GM13977 (cell line): ENCODE data around the gene TARM1.

Source experiments
- DNase-seq: peaks from one replicate; pipeline ENCODE4 v3.0.0; 2012; ENCODE audit warnings: low spot score
- in situ Hi-C: fragments of 300-500 bp; cut with MboI; formaldehyde crosslinking; loops from one replicate; pipeline ENCODE4 v1.12.0; 2022; ENCODE audit warnings: low sequenced_read_pairs, low pct_unique_long_range_greater_than_20kb, mixed read lengths, inconsistent platforms; ENCODE audit not compliant: unreplicated experiment
- TF ChIP-seq, protein P1 (sequence below): IDR thresholded peaks from 2 replicates; pipeline ENCODE4 v1.5.1; 2012; ENCODE audit warnings: mild to moderate bottlenecking, control low read depth; ENCODE audit not compliant: insufficient read depth; ENCODE audit errors: extremely low read depth, missing control alignments

Gene TARM1

DNA sequence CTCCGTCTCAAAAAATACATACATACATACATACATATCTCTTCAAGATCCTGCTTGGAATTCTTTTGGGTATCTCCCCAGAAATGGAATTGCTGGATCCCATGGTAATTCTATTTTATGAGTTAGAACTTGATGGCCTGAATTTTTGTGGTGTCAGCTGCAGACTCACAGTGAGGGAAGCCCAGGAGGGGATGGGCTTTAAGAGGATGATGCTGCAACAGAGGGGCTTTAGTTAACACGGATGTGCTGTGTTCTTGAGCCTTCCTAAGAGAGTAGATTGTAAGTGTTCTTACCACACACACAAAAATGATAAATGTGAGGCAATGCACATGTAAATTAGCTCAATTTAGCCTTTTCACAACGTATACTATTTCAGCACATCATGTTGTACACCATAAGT, 58.0 kb downstream of the TARM1 start:
- in situ Hi-C loops, result loop anchor here (5.0 kb wide), 1 partner anchor 181 kb away; no protein-coding TSS in a partner anchor
- TF ChIP-seq, protein P1, sequence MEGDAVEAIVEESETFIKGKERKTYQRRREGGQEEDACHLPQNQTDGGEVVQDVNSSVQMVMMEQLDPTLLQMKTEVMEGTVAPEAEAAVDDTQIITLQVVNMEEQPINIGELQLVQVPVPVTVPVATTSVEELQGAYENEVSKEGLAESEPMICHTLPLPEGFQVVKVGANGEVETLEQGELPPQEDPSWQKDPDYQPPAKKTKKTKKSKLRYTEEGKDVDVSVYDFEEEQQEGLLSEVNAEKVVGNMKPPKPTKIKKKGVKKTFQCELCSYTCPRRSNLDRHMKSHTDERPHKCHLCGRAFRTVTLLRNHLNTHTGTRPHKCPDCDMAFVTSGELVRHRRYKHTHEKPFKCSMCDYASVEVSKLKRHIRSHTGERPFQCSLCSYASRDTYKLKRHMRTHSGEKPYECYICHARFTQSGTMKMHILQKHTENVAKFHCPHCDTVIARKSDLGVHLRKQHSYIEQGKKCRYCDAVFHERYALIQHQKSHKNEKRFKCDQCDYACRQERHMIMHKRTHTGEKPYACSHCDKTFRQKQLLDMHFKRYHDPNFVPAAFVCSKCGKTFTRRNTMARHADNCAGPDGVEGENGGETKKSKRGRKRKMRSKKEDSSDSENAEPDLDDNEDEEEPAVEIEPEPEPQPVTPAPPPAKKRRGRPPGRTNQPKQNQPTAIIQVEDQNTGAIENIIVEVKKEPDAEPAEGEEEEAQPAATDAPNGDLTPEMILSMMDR, result no peak
- no peak for DNase-seq

DNA sequence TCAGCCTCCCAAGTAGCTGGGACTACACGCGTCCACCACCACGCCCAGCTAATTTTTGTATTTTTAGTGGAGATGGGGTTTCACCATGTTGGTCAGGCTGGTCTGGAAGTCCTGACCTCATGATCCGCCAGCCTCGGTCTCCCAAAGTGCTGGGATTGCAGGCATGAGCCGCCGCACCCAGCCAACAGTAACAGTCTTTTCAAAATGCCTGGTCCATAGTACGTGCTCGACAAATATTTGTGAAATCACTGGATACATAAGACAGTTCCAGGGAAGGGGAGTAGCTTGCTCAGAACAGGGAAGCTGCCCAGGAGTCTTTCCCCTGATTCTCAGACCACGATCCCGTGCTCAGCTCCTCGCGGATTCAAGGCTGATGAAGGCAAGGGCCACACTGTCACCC, 59.2 kb downstream of the TARM1 start:
- TF ChIP-seq, protein P1, result no peak
- no peak for DNase-seq
- in situ Hi-C loops, result loop anchor here (5.0 kb wide), 1 partner anchor 180 kb away; no protein-coding TSS in a partner anchor

DNA sequence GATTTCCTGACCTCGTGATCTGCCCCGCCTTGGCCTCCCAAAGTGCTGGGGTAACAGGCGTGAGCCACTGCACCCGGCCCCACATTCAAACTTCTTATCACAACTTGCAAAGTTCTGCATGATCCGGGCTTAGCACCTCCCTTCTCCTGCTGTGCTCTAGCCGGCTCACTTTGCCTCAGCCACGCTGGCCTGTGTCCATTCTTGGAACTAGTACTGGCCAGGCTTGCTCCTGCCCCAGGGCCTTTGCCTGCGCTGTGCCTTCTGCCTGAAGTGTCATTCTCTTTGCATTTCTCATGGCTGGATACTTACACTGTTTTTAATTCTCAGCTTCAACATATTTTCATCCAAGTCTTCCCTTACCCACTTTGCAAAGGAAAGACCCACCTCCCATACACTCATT, 59.8 kb downstream of the TARM1 start:
- DNase-seq, result no peak
- TF ChIP-seq, protein P1, result no peak
- in situ Hi-C loops, result loop anchor here (5.0 kb wide), 1 partner anchor 179 kb away; no protein-coding TSS in a partner anchor
